HG03558 (cell line): Measurements from ENCODE around the gene ACTG2.
"Not testable (repeated sequence)": the region's sequence is repeated elsewhere in the genome, so short reads cannot be mapped to it uniquely, and the experiment has no call there.

Experiments
- ATAC-seq: cut with Tn5 transposase; IDR thresholded peaks from one replicate; pipeline ENCODE4 v1.9.1; 2021; ENCODE audit warnings: moderate number of reproducible peaks; ENCODE audit not compliant: unreplicated experiment; ENCODE audit errors: extremely low read depth

Gene ACTG2

DNA sequence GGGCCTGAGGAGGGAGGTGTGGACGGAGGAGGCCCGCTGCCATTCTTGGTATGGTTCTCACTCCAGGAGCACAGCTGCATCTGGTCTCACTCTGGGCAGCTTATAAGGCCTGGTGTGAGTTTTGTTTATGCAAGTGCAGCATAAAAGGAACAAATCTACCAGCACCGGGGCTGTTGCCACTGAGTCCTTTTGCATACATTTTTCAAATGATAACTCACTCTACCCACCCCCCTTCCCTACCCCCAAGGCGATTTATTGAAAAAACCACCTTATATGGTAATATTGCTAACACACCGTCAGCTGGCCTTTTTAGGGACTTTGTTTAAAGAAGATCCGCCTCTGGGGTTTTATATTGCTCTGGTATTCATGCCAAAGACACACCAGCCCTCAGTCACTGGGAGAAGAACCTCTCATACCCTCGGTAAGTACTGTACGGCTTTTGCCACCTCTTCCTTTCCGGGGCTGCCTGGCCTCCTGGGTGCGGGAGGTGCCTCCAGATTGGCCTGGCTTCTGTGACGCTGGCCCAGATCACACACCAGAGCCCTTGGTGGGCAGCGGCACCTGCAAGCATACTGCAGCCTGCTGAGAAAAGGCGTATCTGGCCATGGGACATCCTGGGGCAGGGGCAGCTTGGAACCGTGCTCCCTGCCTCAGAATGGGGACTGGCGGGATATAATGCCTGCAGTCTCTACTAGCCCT is at the start of gene ACTG2:
Gene ACTG2, plus strand, starts transcription at position 378 of the 699 bp plus-strand sequence. CDS start 8,304 bp downstream, outside the sequence.
- no peak for ATAC-seq

DNA sequence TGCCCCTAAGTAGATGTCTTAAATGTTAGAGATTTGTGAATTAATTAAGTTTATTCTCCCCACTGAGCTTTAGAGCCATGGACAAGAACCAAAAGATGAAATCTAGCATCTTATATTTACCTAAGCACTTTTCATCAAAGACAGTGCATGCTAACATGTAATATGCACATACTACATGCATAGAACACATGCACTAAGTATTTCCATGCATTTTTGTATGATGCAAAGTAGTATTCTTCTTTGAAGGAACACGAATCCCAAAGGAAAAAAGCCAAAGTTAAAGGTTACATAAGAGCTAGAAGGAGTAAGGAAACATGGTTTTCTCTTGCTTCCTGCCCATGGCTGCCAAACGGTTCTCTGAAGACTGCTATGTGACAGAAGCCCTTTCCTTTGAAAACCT is 48.7 kb upstream of the ACTG2 start:
- no peak for ATAC-seq

DNA sequence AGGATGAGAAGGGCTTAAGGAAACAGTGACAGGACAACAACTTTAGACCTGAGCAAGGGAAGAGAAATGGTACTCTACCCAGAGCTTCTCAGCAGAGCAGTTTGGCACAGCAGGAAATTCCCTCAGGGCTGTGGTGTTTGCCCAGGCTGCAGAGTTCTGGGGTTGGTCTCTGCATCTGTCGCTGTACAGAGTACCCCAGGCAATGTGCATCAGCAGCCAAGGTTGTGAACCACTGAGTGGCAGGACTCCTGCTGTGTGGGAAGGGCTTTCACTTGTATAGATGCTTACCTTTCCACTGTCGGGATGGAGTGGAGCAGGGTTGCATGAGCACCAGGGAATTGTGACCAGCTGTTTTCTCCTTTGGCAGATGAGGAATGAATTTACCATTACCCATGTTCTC is 42.8 kb upstream of the ACTG2 start:
- ATAC-seq, result no peak

DNA sequence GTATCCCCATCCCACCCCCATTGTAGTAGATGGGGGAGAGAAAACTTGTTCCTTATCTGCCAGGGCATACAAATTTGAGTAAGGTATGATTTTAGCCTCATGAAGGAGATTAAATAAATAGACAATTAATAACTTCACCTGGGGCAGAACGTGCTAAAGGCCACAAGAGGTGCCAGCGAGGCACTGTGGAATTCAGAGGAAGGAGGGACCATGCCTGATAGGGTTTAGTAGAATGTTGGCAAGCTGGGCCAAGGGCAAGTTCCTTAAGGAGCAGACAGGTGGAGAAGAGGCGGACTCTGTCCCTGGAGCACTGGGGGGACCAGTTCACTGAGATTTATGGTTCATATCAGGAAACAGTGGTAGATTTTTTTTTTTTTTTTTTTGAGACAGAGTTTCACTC is 41.5 kb upstream of the ACTG2 start:
- ATAC-seq, result no peak

DNA sequence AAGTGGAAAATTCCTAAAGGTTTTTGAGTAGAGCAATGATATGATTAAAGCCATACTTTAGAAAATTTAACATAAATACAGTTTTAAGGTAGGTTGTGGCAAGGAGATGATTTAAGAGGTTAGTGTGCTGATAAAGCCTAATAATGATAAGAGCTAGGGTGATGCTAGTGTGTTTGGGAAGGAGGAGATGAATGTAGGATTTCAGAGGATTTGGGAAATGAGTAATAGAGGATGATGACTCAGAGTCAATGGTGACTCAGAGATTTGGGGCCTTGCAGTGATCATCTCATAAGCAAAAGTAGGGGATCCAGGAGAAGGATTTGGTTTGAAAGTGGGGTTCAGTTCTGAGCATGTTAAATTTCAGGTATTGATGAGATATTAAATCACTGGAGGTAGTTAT is 40.8 kb upstream of the ACTG2 start:
- no peak for ATAC-seq

DNA sequence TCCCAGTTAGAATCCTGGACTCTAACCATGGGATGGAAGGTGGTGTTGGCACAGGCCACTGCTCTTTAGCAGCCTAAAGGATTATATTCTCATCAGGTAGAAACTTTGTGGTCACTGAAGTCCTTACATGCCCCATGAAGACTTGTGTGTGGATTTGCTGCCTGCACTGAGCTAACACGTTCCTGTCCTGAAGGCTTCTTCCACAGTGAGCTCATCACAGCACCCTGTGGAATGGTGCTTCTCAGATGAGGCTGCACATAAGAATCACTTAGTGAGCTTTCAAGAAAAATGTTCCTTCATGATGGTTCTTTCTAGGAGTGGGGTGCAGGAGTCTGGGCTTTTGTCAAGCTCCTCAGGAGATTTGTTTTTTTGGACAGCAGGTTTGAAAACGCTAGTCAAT is 37.3 kb upstream of the ACTG2 start:
- ATAC-seq, result no peak

DNA sequence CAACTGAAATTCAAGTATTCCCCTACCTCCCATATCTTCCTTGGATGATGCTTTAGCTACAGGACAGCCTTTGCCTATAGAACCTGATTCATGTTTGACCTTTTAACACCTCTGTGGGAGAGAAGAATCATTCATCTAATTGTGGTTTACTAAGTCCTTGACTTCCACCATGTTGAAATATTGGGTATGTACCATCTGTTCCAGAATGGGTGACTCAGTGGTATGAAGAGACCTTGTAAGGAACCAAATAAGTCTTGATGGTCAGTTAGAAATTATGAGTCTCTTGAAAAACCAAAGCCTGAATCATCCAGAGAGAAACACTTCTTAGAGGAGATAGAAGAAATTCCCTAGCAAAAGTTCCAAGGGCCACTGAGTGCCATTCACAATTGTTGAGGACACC is 36.6 kb upstream of the ACTG2 start:
- no peak for ATAC-seq

DNA sequence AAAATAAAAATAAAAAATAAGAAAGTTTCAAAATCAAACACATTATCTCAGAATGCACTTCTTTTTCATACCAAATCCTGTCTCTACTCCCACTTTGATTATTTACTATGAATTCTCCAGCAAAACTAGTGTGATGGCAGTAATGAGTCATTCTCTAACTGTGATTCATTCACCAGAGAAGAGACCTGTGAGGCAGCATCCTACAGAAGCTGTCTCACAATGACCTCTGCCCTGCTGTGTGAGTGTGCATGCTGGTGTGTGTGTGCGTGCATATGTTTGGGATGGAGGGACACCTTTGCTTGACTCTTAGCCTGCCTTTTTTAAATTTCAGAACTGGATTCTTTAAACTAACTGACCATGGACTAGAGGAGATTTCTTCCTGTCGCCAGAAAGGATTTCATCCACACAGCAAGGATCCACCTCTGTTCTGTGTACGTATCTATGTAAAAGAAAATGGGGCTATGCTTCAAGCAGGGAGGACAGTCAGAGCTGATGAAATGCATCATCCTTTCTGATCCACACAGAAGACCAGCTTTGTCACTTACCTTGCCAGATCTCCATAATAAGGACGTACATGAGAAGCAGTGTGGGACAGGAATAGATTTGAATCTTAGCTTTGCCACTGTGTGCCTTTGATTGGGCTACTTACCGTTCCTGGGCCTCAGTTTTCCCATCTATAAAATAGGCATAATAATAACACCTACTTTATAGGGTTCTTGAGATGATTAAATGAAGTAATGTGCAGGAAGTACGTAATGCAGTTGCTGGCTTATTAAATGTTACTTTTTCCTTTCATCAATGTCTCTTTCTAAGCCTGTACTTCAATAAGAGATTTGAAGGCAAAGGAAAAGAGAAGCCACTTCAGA is 32.9 kb upstream of the ACTG2 start:
- ATAC-seq, result no peak

DNA sequence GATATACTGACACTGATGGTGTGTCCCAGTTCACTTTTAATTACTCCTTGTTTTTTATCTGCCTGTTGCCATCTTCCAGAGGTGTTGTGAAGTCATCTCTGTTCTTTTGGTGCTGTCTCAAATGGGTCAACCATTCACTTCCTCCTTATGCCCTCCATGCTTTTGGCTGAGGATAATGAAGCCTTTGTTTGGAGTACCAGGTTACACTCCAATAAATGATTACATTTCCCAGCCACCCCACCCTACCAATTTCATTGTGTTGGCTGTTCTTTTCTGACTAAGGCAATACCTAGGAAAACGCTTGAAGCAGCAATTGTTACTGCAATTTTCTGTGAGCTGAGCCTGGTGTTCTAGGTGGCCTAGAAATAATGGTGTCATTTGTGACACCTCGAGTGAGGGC is 29.8 kb upstream of the ACTG2 start:
- no peak for ATAC-seq

DNA sequence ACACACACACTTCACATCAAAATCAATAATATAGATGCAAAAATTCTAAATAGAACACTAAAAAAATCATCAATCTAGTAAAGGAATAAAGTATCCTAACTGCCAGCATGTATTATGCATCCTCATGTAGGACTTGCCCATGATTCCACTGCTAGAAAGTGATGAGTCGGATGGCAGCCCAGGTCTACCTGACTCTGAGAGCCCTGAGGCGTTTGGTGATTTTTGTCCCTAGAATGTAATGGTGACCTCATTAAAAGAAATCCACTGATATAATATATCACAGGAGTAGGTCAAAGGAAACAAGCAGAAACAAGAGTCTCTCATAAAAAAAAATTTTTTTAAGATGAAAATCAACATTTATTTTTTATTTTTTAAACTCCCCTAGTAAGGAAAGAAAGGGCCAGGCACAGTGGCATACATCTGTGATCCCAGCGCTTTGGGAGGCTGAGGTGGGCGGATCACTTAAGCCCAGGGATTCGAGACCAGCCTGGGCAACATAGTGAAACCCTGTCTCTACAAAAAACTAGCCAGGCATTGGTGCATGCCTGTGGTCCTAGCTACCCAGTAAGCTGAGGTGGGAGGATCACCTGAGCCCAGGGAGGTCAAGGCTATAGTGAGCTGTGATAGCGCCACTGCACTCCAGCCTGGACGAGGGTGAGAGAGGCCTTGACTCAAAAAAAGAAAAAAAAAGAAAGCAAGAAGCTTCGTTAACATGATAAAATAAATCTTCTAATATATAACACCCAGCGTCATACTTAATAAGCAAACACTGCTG is 24.4 kb upstream of the ACTG2 start:
- no peak for ATAC-seq

DNA sequence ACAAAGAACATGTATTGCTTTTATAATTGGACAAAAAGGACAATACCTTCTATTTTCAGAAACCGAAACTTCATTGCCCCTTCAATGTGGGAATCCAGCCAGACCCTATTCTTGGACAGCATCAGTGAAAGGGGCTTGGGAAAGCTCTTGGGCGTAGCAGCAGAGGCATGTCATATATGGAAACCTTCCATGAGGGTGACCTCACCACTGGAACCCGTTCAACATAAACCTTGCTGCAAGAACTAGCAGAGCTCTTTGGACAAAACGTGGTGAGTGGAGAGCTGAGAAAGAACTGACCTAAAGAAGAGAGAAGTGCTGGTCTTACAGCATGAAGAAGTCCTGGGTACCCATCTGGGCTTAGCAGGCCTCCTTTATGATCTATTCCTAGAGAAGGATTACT is 22.7 kb upstream of the ACTG2 start:
- no peak for ATAC-seq

DNA sequence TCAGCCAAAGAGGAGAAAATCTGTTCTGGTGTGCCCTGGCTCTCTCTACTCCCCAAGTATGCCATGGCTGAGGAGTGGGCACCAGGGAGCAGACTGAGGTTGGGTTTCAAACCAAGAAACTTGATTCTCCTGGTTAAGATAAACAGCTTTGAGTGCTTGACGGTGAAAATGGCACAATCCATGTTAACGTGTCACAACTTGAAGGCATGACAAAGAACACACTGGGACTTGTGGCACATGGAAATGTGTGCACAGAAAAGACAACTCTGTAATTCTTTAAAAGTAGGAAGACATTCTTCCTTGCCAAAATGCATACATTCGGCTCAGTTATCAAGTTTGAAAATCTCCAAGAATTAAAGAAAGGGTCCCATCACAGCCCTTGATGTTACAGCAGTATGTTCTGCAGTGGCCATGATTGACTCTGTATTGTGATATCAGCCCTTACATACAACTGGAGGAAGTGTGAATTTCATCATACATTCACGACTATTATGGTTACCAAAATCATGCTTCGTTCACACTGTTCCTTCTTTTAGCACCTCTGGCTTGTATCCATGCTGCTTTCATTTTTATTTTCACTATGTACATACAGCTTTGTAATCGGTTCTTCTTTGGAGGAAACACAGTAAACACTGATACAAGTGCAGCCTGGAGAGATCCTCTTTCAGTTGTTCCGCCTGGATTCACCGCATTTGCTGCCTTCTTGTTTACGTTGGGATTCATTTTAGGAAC is 15.6 kb upstream of the ACTG2 start:
- no peak for ATAC-seq

DNA sequence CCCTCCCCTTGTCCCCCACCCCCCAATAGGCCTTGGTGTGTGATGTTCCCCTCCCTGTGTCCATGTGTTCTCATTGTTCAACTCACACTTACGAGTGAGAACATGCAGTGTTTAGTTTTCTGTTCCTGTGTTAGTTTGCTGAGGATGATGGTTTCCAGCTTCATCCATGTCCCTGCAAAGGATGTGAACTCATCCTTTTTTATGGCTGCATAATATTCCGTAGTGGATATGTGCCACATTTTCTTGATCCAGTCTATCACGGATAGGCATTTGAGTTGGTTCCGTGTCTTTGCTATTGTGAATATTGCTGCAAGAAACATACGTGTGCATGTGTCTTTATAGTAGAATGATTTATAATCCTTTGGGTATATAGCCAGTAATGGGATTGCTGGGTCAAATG is 14.8 kb upstream of the ACTG2 start:
- ATAC-seq, result not testable (repeated sequence)

DNA sequence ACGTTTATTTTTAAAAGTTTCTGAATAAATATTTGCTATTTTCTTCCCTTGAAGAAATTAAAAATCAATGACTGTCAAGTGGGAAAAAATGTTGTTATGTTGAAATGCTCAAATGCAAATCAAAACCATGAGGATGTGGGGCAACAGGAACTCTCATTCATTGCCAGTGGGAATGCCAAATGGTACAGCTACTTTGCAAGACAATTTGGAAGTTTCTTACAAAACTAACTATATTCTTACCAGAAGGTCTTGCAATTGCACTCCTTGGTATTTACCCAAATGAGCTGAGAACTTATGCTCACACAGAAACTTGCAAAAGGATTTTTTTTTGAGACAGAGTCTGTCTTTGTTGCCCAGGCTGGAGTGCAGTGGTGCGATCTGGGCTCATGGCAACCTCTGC is 7.4 kb upstream of the ACTG2 start:
- no peak for ATAC-seq

DNA sequence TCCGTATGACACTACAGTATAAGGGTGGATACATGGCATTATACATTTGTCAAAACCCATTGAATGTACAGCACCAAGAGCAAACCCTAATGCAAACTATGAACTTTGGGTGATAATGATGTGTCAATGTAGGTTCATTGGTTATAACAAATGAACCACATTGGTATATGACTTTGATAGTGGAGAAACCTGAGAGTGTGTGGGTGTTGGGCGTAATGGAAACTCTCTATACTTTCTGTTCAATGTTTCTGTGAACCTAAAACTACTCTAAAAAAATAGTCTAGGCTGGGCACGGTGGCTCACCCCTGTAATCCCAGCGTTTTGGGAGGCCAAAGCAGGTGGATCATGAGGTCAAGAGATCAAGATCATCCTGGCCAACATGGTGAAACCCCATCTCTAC is 6.5 kb upstream of the ACTG2 start:
- ATAC-seq, result no peak

DNA sequence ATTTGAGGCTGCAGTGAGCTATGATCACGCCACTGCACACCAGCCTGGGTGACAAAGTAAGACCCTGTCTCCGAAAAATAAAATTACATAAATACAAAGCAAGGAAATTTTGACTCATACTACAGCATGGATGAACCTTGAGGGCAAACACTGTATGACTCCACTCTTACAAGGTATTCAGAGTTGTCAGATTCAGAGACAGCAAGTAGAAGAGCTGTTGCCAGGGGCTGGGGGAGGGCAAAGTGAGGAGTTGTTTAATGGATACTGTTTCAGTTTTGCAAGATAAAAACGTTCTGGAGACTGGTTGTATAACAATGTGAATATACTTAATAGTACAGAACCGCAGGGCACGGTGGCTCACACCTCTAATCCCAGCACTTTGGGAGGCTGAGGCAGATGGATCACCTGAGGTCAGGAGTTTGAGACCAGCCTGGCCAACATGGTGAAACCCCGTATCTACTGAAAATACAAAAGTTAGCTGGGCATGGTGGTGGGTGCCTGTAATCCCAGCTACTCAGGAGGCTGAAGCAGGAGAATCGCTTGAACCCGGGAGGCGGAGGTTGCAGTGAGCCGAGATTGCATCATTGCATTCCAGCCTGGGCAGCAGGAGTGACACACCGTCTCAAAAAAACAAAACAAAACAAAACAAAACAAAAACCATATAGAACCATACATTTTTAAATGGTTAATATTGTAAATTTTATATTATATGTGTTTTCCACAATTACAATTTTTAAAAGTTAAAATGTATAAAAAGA is 5.0 kb upstream of the ACTG2 start:
- not testable (repeated sequence) for ATAC-seq

DNA sequence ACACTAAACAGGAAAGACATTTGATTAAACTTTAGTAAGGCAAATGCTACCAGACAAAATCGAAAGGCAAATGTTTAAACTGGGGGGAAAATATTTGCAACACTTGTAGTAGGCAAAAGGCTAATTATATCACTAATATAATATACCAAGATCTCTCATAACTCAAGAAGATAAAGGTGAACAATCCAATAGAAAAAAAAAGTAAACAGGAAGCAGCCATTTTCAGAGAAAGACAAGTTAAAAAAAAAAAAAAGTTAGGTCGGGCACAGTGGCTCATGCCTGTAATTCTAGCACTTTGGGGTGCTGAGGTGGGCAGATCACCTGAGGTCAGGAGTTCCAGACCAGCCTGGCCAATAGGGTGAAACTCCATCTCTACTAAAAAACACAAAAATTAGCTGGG is 4.4 kb upstream of the ACTG2 start:
- ATAC-seq, result no peak

DNA sequence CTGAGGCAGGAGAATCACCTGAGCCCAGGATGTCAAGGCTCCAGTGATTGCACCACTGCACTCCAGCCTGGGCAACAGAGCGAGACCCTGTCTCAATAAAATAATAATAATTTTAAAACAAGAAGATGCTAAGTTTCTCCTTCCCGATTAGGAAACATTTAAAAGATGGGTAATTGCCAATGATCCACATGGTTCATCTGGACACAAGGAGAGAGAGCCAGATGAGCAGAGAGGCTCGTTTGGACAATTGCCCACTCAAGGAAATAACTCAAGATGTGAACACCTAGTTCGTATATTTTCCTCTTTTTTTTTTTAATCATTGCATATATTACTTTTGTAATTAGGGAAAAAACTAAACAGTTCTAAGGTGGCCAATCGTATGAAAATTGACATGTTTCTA is 3.6 kb upstream of the ACTG2 start:
- ATAC-seq, result no peak

DNA sequence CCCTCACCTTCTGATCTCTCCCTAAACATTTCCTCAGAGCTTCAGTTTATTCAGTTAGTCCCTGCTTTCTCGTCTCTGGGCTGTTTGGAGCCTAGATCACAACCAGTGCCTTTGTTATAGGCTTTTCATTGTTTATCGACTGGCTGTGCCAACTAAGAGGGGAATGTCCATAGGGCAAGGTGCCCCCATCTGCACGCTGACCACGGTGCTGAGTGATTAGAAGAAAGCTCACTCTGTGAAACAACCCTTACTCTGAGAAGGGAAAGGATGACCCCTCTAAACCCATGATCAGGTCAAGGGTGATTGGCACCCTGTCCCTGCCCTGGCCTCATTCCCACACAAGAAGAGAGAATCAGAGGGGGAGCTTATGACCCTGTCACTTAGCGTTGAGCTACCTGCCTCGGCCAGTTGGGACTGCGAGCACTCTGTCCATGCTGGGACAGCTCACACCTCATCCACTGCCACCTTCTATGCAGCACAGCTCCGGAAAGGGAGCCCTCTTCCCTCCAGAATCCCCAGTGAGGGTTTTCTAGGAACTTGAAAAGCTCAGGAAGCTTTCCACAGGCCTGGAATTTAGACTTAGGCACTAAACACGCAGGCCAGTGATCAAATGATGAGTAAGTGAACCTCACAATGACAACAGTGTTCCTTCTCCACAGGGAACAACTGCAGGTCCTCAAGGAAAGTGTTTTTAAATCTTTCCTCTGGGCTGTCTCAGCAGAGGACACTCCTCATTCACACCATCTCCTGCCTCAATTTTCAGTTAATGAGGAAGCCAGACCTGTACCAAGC is 2.3 kb upstream of the ACTG2 start:
- no peak for ATAC-seq
